Neural cell (in vitro differentiated cells): ENCODE results near the gene PTPRT.

ENCODE experiments used
- CTCF ChIP-seq: fragments of 450-650 bp; IDR thresholded peaks from 2 replicates; pipeline ENCODE4 v1.5.1; 2014; ENCODE audit warnings: antibody characterized with exemption, mild to moderate bottlenecking, moderate library complexity; ENCODE audit not compliant: poor library complexity, severe bottlenecking
- EZH2 ChIP-seq: fragments of 200-600, 300-800 bp; shearing (Covaris generic), sonication (generic); IDR thresholded peaks from 2 replicates; pipeline ENCODE4 v1.6.1; 2014; ENCODE audit warnings: antibody characterized with exemption, low read length, borderline replicate concordance, mild to moderate bottlenecking; ENCODE audit not compliant: insufficient read depth, poor library complexity, severe bottlenecking
- MXI1 ChIP-seq: fragments of 450-650 bp; conservative IDR thresholded peaks from 2 replicates; pipeline ENCODE4 v1.6.1; 2014; ENCODE audit warnings: antibody characterized with exemption, mild to moderate bottlenecking; ENCODE audit not compliant: poor library complexity, severe bottlenecking

GRCh38 chr20:42281801-42282200, 907.9 kb downstream of the PTPRT start:
- TF ChIP-seq CTCF, result no peak
- no peak for TF ChIP-seq EZH2
- TF ChIP-seq MXI1, result no peak
